Heart left ventricle (tissue), 16 donors: ENCODE data around the gene CDHR5. TPM values are rescaled to one million over a fixed set of nuclear protein-coding genes. Genes with fewer than 3 reads are reported as not detected.

Source experiments
- ATAC-seq, 4 donors: fragments of 200-7000 bp; cut with Tn5 transposase; one replicate each; pipeline ENCODE4 v1.9.1; 2020 to 2022; ENCODE audit warnings: moderate library complexity in 4 of 4, mild to moderate bottlenecking in 3 of 4, moderate number of reproducible peaks in 1 of 4
- DNase-seq, 5 donors: peaks; one replicate each; pipeline ENCODE4 v3.0.0-alpha.2; 2020
- H3K27ac ChIP-seq, 12 donors: fragments of 200-600 bp; sonication (generic) in 4 of 12; one replicate each; pipeline versions ENCODE4 v1.5.0 to v1.8.0; 2016 to 2022; ENCODE audit warnings: mild to moderate bottlenecking in 2 of 12
- H3K27me3 ChIP-seq, 9 donors: fragments of 200-600 bp; sonication (generic) in 2 of 9; one replicate each; pipeline versions ENCODE4 v1.5.1 to v1.8.0; 2016 to 2022; ENCODE audit warnings: mild to moderate bottlenecking in 3 of 9
- H3K36me3 ChIP-seq, 9 donors: fragments of 200-600 bp; sonication (generic) in 2 of 9; one replicate each; pipeline versions ENCODE4 v1.5.0 to v1.8.0; 2018 to 2022; ENCODE audit warnings: mild to moderate bottlenecking in 2 of 9
- H3K4me1 ChIP-seq, 12 donors: fragments of 200-600 bp; sonication (generic) in 4 of 12; one replicate each; pipeline versions ENCODE4 v1.5.0 to v1.8.0; 2016 to 2022; ENCODE audit warnings: mild to moderate bottlenecking in 3 of 12
- H3K4me3 ChIP-seq, 12 donors: fragments of 200-600 bp; sonication (generic) in 4 of 12; one replicate each; pipeline versions ENCODE4 v1.5.0 to v1.8.0; 2017 to 2022; ENCODE audit warnings: mild to moderate bottlenecking in 9 of 12, moderate library complexity in 4 of 12
- H3K9me3 ChIP-seq, 12 donors: fragments of 200-600 bp; sonication (generic) in 4 of 12; one replicate each; pipeline versions ENCODE4 v1.5.0 to v1.8.0; 2016 to 2022; ENCODE audit warnings: mild to moderate bottlenecking in 1 of 12
- CTCF ChIP-seq, 12 donors: fragments of 200-600 bp; sonication (generic) in 4 of 12; IDR thresholded peaks; one replicate each; pipeline versions ENCODE4 v1.5.0 to v1.8.0; 2018 to 2022; ENCODE audit warnings: antibody characterized with exemption in 12 of 12, mild to moderate bottlenecking in 5 of 12
- POLR2A ChIP-seq, 2 donors: fragments of 450-650 bp; IDR thresholded peaks; one replicate each; pipeline ENCODE4 v1.6.1; 2017; ENCODE audit warnings: antibody characterized with exemption in 2 of 2, mild to moderate bottlenecking in 2 of 2, moderate library complexity in 2 of 2
- WGBS, 4 donors: extraction: QIAGEN DNeasy Blood & Tissue Kit in 2 of 4; methylation state at CpG; one replicate each; pipeline versions ENCODE4 v1.1.5 to v1.1.7; 2013 to 2018; 5-methylcytosine and 5-hydroxymethylcytosine counted together
- intact Hi-C, 10 donors: fragments of 100-400 bp; cut with DNase I; formaldehyde crosslinking; loops; one replicate each; pipeline versions ENCODE4 v1.11.1 to v1.14.2; 2022
- polyA plus RNA-seq, 2 donors: library from polyadenylated mRNA; stranded (reverse); fragments of 200-250 nt; gene quantifications; one replicate each; pipeline ENCODE4 v1.2.3, GENCODE V29; 2013
- total RNA-seq, 9 donors: library from RNA; depleted of rRNA in 2 of 9; stranded (reverse); fragments of >200 nt in 2 of 9; fragmentation: NEBNext Ultra II Directional in 3 of 9; extraction: Animal tissue kit (Norgen Biotek cat#: 25700) in 3 of 9; gene quantifications; one replicate each; pipeline versions ENCODE4 v1.1.0 to v1.2.4, GENCODE V29; 2016 to 2023
- donor health status: ischemic (EF 13 %, LVEDD 7.1; RV severe dilation, severe dysfunction).
- donor health status: healthy with polysubstance abuse.
- donor health status: DM: no; HTN: yes; CAD: no.
- donor health status: DM: no; HTN: no; CAD: no.
- donor health status: ischemic (EF 25% LVEDD 6.9; RV normal size, moderate dysfunction).
- donor health status: ischemic (EF 25% LVEDD 5.7; RV mildly dilated, moderate dysfunction).
- donor health status: healthy.
- donor health status: DM: yes; HTN: yes; CAD: no.
- donor health status: ischemic (EF 35%, LVEDD 5.7; RV mildly dilated, moderate dysfunction).
- donor health status: nonischemic (EF 11% LVEDD 7.7; RV severe dilation, severe dysfunction).
- donor health status: DM: yes; HTN: yes; CAD: no.
- donor health status: PGD.
- donor health status: ischemic (EF 29% LVEDD 5.4; RV normal size, mild dysfunction).
- donor health status: nonischemic (EF 23%, LVEDD 6.1; RV moderate dilation, normal function).

Gene CDHR5
- total and polyA plus RNA-seq, 11 donors = 0.07 TPM; not detected in 10

GRCh38 chr11:610146-610801, 14.5 kb downstream of the CDHR5 start:
- DNase-seq (no peak), ATAC-seq (no peak)
- intact Hi-C loops = loop anchor here in 2 of 10 donors (5.0 kb wide), 2 partner anchors 33 to 82 kb away; partner anchors contain the start of gene PHRF1 (in 1 of the 2)
- no peak overlapping the region for H3K4me3 ChIP-seq
- H3K27ac ChIP-seq = no peak overlapping the region
- H3K27me3 ChIP-seq = no peaks in the 10 kb centered on the region
- 92 to 96% (median 95%) methylated on average over 11 to 18 of the region's 18 CpGs for WGBS, 4 donors
- no peak for TF ChIP-seq CTCF (IDR thresholded peaks at IDR 0.05)
- TF ChIP-seq POLR2A (IDR thresholded peaks at IDR 0.05) = no peak
- peaks cover 8 to 50% (median 23%) of the 10 kb centered on the region in 12 donors for H3K4me1 ChIP-seq
- no peaks in the 10 kb centered on the region for H3K9me3 ChIP-seq
- H3K36me3 ChIP-seq = peaks cover 3 to 96% (median 79%) of the 10 kb centered on the region in 9 donors

GRCh38 chr11:609341-609811, 15.4 kb downstream of the CDHR5 start:
- peak overlapping the region in 2 of 12 donors; percentile 22 to 27 for H3K27ac ChIP-seq
- H3K36me3 ChIP-seq = peaks cover 3 to 96% (median 88%) of the 10 kb centered on the region in 9 donors
- H3K9me3 ChIP-seq = no peaks in the 10 kb centered on the region
- no peak overlapping the region for H3K4me3 ChIP-seq
- 91 to 95% (median 93%) methylated on average over 16 to 28 of the region's 28 CpGs for whole genome bisulfite sequencing, 4 donors
- peaks cover 4 to 41% (median 14%) of the 10 kb centered on the region in 12 donors for H3K4me1 ChIP-seq
- TF ChIP-seq CTCF (IDR thresholded peaks at IDR 0.05) (no peak), POLR2A (IDR thresholded peaks at IDR 0.05) (no peak)
- intact Hi-C loops = no loop called here
- no peaks in the 10 kb centered on the region for H3K27me3 ChIP-seq
- ATAC-seq (no peak), DNase-seq (no peak)

- TF ChIP-seq CTCF (IDR thresholded peaks at IDR 0.05) = no peak
- no peak for TF ChIP-seq POLR2A (IDR thresholded peaks at IDR 0.05)
- DNase-seq (peak in 1 of 5 donors; percentile 64), ATAC-seq (peak in 1 of 4 donors; percentile 10)
- Histone ChIP-seq H3K27me3 (no peaks in the 10 kb centered on the region), H3K4me1 (peaks cover 0 to 35% (median 9%) of the 10 kb centered on the region in 12 donors), H3K36me3 (peaks cover 6 to 96% (median 94%) of the 10 kb centered on the region in 9 donors), H3K4me3 (no peak overlapping the region), H3K27ac (peak overlapping the region in 8 of 12 donors; percentile 2 to 38 (median 16)), H3K9me3 (no peaks in the 10 kb centered on the region)
- WGBS, 4 donors = 57 to 77% (median 63%) methylated on average over 24 to 28 of the region's 28 CpGs
- intact Hi-C loops = no loop called here
Observed at GRCh38 chr11:608791-609251, 15.9 kb downstream of the CDHR5 start.

- Histone ChIP-seq H3K36me3 (peaks cover 6 to 99% (median 99%) of the 10 kb centered on the region in 9 donors), H3K9me3 (no peaks in the 10 kb centered on the region), H3K27ac (peak overlapping the region in 7 of 12 donors; percentile 3 to 38 (median 20)), H3K27me3 (no peaks in the 10 kb centered on the region), H3K4me3 (no peak overlapping the region), H3K4me1 (peaks cover 0 to 28% (median 4%) of the 10 kb centered on the region in 12 donors)
- no peak for TF ChIP-seq POLR2A (IDR thresholded peaks at IDR 0.05)
- TF ChIP-seq CTCF (IDR thresholded peaks at IDR 0.05) = no peak
- 70 to 81% (median 78%) methylated on average over 34 to 45 of the region's 45 CpGs for WGBS, 4 donors
- intact Hi-C loops = no loop called here
- ATAC-seq (peak in 1 of 4 donors; percentile 2), DNase-seq (peak in 1 of 5 donors; percentile 69)
Observed at GRCh38 chr11:607971-608659, 16.6 kb downstream of the CDHR5 start.
